Effector memory CD8-positive, alpha-beta T cell (primary cell): ENCODE measurements around the gene FJX1.
A peak's percentile ranks its signal among the peaks of the same experiment; 100 is the strongest.

Experiments used
- ATAC-seq: fragments of 150-1000 bp; cut with Tn5 transposase; replicated peaks from 2 replicates; pipeline ENCODE4 v1.10.0; 2021; ENCODE audit warnings: mild to moderate bottlenecking, moderate library complexity
- DNase-seq, 3 experiments: peaks; one replicate each; pipeline ENCODE4 v3.0.0; 2021
- H3K27ac Mint-ChIP-seq, 2 donors: one replicate each; pipeline ENCODE4 v1.8.0; 2022; ENCODE audit warnings: mild to moderate bottlenecking in 2 of 2, mixed read lengths in 2 of 2, moderate library complexity in 2 of 2
- H3K27me3 Mint-ChIP-seq, 2 donors: one replicate each; pipeline ENCODE4 v1.8.0; 2022; ENCODE audit warnings: mixed read lengths in 2 of 2
- H3K36me3 Mint-ChIP-seq: one replicate; pipeline ENCODE4 v1.8.0; 2022; ENCODE audit warnings: mild to moderate bottlenecking, moderate library complexity, mixed read lengths; ENCODE audit not compliant: insufficient read depth
- H3K4me1 Mint-ChIP-seq, 2 donors: one replicate each; pipeline ENCODE4 v1.8.0; 2022; ENCODE audit warnings: low read depth in 2 of 2, mixed read lengths in 2 of 2
- H3K4me3 Mint-ChIP-seq, 2 donors: one replicate each; pipeline ENCODE4 v1.8.0; 2022; ENCODE audit warnings: mild to moderate bottlenecking in 2 of 2, mixed read lengths in 2 of 2, moderate library complexity in 2 of 2
- H3K9me3 Mint-ChIP-seq, 2 donors: one replicate each; pipeline ENCODE4 v1.8.0; 2022; ENCODE audit warnings: mixed read lengths in 2 of 2

Gene FJX1

GRCh38 chr11:35614939-35615569 lies 3.2 kb upstream of the FJX1 start:
- Mint-ChIP-seq H3K4me3 (no peak overlapping the region), H3K9me3 (no peaks in the 10 kb centered on the region), H3K36me3 (no peaks in the 10 kb centered on the region), H3K27ac (no peak overlapping the region), H3K27me3 (peaks cover 72 to 85% of the 10 kb centered on the region in 2 donors), H3K4me1 (peaks cover 3 to 5% of the 10 kb centered on the region in 2 donors)
- DNase-seq = no peak
- no peak for ATAC-seq

GRCh38 chr11:35615921-35616900 lies 2.0 kb upstream of the FJX1 start:
- Mint-ChIP-seq H3K4me1 (peaks cover 3 to 5% of the 10 kb centered on the region in 2 donors), H3K27ac (no peak overlapping the region), H3K4me3 (no peak overlapping the region), H3K9me3 (no peaks in the 10 kb centered on the region), H3K36me3 (no peaks in the 10 kb centered on the region), H3K27me3 (peaks cover 74 to 85% of the 10 kb centered on the region in 2 donors)
- peak in 1 of 3 experiments; percentile 15 for DNase-seq
- ATAC-seq = peak; percentile 65

DNA sequence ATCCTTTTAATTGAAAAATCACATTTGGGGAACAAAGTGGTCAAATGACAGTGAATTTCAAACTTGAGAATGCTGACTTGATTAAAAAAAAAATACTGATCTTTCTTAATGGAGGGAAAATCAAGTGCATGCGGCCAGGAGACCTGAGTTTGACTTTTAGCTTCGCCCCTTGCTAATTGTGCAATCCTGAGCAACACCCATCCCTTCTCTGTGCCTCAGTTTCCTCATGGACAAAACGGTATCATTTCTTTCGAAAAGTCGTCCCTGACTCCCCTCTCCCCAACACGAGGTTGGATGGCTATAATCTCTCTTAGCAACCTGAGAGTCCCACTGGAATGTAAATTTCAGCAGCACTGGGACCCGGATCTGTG lies 959 bp upstream of the FJX1 start:
- Mint-ChIP-seq H3K27ac (no peak overlapping the region), H3K9me3 (no peaks in the 10 kb centered on the region), H3K4me3 (peak overlapping the region; percentile 75), H3K27me3 (peaks cover 74 to 85% of the 10 kb centered on the region in 2 donors), H3K36me3 (no peaks in the 10 kb centered on the region), H3K4me1 (peaks cover 3 to 5% of the 10 kb centered on the region in 2 donors)
- no peak for DNase-seq
- ATAC-seq = no peak

DNA sequence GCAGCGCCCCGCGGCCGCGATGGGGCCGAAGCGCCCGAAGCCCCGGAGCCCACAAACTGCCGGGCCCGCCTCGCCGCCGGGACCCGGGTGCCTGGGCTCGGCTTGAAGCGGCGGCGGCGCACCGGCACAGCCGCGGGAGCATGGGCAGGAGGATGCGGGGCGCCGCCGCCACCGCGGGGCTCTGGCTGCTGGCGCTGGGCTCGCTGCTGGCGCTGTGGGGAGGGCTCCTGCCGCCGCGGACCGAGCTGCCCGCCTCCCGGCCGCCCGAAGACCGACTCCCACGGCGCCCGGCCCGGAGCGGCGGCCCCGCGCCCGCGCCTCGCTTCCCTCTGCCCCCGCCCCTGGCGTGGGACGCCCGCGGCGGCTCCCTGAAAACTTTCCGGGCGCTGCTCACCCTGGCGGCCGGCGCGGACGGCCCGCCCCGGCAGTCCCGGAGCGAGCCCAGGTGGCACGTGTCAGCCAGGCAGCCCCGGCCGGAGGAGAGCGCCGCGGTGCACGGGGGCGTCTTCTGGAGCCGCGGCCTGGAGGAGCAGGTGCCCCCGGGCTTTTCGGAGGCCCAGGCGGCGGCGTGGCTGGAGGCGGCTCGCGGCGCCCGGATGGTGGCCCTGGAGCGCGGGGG lies 346 bp downstream of the FJX1 start:
- H3K9me3 Mint-ChIP-seq = no peaks in the 10 kb centered on the region
- no peaks in the 10 kb centered on the region for H3K36me3 Mint-ChIP-seq
- peaks cover 70 to 85% of the 10 kb centered on the region in 2 donors for H3K27me3 Mint-ChIP-seq
- DNase-seq (no peak), ATAC-seq (peak; percentile 35)
- H3K27ac Mint-ChIP-seq = no peak overlapping the region
- no peak overlapping the region for H3K4me3 Mint-ChIP-seq
- H3K4me1 Mint-ChIP-seq = peaks cover 3 to 5% of the 10 kb centered on the region in 2 donors

- DNase-seq (no peak), ATAC-seq (peak; percentile 35)
- H3K27me3 Mint-ChIP-seq = peaks cover 71 to 85% of the 10 kb centered on the region in 2 donors
- peak overlapping the region; percentile 44 to 59 for H3K4me3 Mint-ChIP-seq
- no peaks in the 10 kb centered on the region for H3K36me3 Mint-ChIP-seq
- peaks cover 3 to 5% of the 10 kb centered on the region in 2 donors for H3K4me1 Mint-ChIP-seq
- H3K9me3 Mint-ChIP-seq = no peaks in the 10 kb centered on the region
- no peak overlapping the region for H3K27ac Mint-ChIP-seq
These were observed 1.0 kb downstream of the FJX1 start for GRCh38 chr11:35619116-35619854.

- DNase-seq (no peak), ATAC-seq (no peak)
- H3K27me3 Mint-ChIP-seq = peaks cover 69 to 83% of the 10 kb centered on the region in 2 donors
- H3K9me3 Mint-ChIP-seq = no peaks in the 10 kb centered on the region
- peak overlapping the region; percentile 44 to 59 for H3K4me3 Mint-ChIP-seq
- H3K36me3 Mint-ChIP-seq = no peaks in the 10 kb centered on the region
- H3K4me1 Mint-ChIP-seq = peaks cover 3 to 5% of the 10 kb centered on the region in 2 donors
- H3K27ac Mint-ChIP-seq = no peak overlapping the region
These were observed 1.8 kb downstream of the FJX1 start for GRCh38 chr11:35619855-35620640.

DNA sequence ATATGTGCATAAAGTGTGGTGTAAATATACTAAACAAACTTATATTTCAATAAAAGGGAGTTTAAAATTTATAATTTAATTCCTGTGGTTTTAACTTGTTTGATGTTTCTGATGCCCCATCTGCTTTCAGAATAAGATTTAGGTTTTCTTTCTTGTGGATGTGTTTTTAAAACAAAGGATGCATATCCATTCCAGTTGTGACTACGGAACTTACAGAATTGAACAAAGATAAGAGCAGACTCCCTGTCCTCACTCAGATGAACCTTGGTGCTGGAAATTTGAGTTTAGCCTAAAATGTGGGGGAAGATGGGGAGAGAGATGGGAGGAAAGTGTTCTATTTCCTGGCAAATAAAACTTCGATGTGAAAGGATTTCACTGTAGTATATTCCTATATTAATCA lies 2.5 kb downstream of the FJX1 start:
- H3K9me3 Mint-ChIP-seq = no peaks in the 10 kb centered on the region
- DNase-seq (no peak), ATAC-seq (no peak)
- H3K36me3 Mint-ChIP-seq = no peaks in the 10 kb centered on the region
- H3K27ac Mint-ChIP-seq = no peak overlapping the region
- peaks cover 68 to 80% of the 10 kb centered on the region in 2 donors for H3K27me3 Mint-ChIP-seq
- H3K4me1 Mint-ChIP-seq = peaks cover 3 to 5% of the 10 kb centered on the region in 2 donors
- no peak overlapping the region for H3K4me3 Mint-ChIP-seq

GRCh38 chr11:35621620-35622019 lies 3.4 kb downstream of the FJX1 start:
- Mint-ChIP-seq H3K27ac (no peak overlapping the region), H3K9me3 (no peaks in the 10 kb centered on the region)

DNA sequence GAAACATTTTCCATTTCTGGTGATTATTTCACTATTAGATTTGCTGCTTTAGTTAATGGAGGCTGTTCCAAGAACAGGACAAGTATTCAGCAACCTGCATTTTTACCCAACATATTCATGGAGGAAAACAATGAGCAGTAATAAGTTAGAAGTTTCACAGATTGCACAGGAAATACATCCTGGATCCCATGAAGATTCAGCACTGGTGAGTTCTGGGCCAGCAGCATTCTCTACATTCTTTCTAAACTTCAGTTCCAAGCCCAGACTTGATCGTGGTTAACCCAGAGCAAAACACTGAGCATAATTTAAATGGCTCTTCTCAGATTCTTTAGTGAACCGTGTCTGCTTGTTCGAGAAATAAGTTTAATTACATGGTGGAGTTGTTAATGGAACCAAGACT lies 3.8 kb downstream of the FJX1 start:
- H3K4me3 Mint-ChIP-seq = no peak overlapping the region
- ATAC-seq = no peak
- H3K9me3 Mint-ChIP-seq = no peaks in the 10 kb centered on the region
- no peak overlapping the region for H3K27ac Mint-ChIP-seq
- H3K36me3 Mint-ChIP-seq = no peaks in the 10 kb centered on the region
- peaks cover 68 to 80% of the 10 kb centered on the region in 2 donors for H3K27me3 Mint-ChIP-seq
- H3K4me1 Mint-ChIP-seq = peaks cover 3 to 5% of the 10 kb centered on the region in 2 donors
- DNase-seq = no peak

More at GRCh38 chr11:35621620-35622019, 3.4 kb downstream of the FJX1 start:
- H3K4me3 Mint-ChIP-seq = no peak overlapping the region
- no peak for ATAC-seq
- peaks cover 68 to 80% of the 10 kb centered on the region in 2 donors for H3K27me3 Mint-ChIP-seq
- peaks cover 3 to 5% of the 10 kb centered on the region in 2 donors for H3K4me1 Mint-ChIP-seq
- no peak for DNase-seq
- no peaks in the 10 kb centered on the region for H3K36me3 Mint-ChIP-seq

GRCh38 chr11:35623621-35624168 lies 5.4 kb downstream of the FJX1 start:
- peaks cover 71 to 85% of the 10 kb centered on the region in 2 donors for H3K27me3 Mint-ChIP-seq
- H3K4me1 Mint-ChIP-seq = no peaks in the 10 kb centered on the region
- no peak overlapping the region for H3K4me3 Mint-ChIP-seq
- H3K27ac Mint-ChIP-seq = no peak overlapping the region
- no peak for DNase-seq
- H3K9me3 Mint-ChIP-seq = no peaks in the 10 kb centered on the region
- no peaks in the 10 kb centered on the region for H3K36me3 Mint-ChIP-seq
- no peak for ATAC-seq

GRCh38 chr11:35624316-35624715 lies 6.1 kb downstream of the FJX1 start:
- peaks cover 75 to 91% of the 10 kb centered on the region in 2 donors for H3K27me3 Mint-ChIP-seq
- no peak overlapping the region for H3K27ac Mint-ChIP-seq
- no peak overlapping the region for H3K4me3 Mint-ChIP-seq

DNA sequence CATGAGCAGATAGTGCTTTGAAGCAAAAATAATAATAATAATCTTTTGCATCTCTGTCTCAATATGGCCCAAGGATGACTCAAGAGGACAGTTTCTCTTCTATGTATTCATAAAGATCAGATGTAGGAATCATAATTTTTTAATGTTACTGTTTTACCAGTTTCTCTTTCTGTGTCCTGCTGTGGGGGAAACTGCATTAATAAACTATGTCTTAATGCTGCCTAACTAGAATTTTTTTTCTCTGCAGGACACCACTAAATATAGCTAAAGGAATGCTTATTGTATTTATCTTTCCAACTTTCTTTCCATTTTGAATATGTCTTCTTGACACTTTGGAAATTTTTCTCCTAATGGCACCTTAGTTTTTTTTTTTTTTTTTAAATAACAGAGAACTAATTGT lies 6.5 kb downstream of the FJX1 start:
- Mint-ChIP-seq H3K4me3 (no peak overlapping the region), H3K27ac (no peak overlapping the region), H3K9me3 (no peaks in the 10 kb centered on the region), H3K36me3 (no peaks in the 10 kb centered on the region), H3K27me3 (peaks cover 77 to 92% of the 10 kb centered on the region in 2 donors), H3K4me1 (no peaks in the 10 kb centered on the region)
- ATAC-seq (no peak), DNase-seq (no peak)

More at GRCh38 chr11:35624316-35624715, 6.1 kb downstream of the FJX1 start:
- Mint-ChIP-seq H3K36me3 (no peaks in the 10 kb centered on the region), H3K9me3 (no peaks in the 10 kb centered on the region), H3K4me1 (no peaks in the 10 kb centered on the region)
- ATAC-seq (no peak), DNase-seq (no peak)
